Choroid plexus epithelial cell (primary cell): ENCODE results near the gene PCDHGB3.
"Not testable (repeated sequence)": the region's sequence is repeated elsewhere in the genome, so short reads cannot be mapped to it uniquely, and the experiment has no call there.

ENCODE experiments used
- DNase-seq: peaks from one replicate; pipeline ENCODE4 v3.0.0-alpha.2; 2010; ENCODE audit warnings: low read depth
- H3K4me3 ChIP-seq: 2 replicates; pipeline ENCODE4 v1.5.1; 2011; ENCODE audit warnings: low read depth, mild to moderate bottlenecking, control low read depth, low read length, moderate library complexity
- TF ChIP-seq, protein P1 (sequence below): conservative IDR thresholded peaks from 2 replicates; pipeline ENCODE4 v1.5.1; 2011; ENCODE audit warnings: low read depth, mild to moderate bottlenecking, control low read depth, inconsistent platforms, low read length, moderate library complexity

Gene PCDHGB3

DNA sequence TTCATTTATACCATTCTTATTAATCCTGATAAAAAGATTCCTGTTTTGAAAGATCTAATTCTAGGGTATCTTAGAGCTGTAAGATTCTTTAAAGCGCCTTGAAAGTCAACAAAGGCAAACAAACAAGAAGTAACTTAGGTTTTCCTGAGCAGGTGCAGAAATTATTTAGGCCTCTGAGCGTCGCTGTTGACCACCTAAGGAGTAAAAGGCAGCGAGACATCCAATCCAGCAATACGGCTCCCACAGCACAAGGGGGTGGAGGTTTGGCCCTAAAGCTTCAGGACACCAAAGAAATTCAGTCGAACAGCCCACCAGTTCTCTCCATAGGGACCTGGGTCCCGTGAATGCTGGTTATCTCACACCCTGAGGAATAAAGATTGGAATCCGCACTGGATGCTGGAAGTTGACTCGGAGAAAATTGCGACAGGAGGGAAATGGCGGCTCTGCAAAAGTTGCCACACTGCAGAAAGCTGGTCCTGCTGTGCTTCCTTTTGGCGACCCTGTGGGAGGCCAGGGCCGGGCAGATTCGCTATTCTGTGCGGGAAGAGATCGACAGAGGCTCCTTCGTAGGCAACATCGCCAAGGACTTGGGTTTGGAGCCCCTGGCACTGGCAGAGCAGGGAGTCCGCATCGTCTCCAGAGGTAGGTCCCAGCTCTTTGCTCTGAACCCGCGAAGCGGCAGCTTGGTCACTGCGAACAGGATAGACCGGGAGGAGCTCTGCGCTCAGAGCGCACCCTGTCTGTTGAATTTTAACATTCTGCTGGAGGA, 31.3 kb upstream of the PCDHGB3 start, which contains the start of gene PCDHGA2:
PCDHGA2 (plus strand) TSS at position 223 of the 769 bp plus-strand sequence.
- TF ChIP-seq, protein P1, sequence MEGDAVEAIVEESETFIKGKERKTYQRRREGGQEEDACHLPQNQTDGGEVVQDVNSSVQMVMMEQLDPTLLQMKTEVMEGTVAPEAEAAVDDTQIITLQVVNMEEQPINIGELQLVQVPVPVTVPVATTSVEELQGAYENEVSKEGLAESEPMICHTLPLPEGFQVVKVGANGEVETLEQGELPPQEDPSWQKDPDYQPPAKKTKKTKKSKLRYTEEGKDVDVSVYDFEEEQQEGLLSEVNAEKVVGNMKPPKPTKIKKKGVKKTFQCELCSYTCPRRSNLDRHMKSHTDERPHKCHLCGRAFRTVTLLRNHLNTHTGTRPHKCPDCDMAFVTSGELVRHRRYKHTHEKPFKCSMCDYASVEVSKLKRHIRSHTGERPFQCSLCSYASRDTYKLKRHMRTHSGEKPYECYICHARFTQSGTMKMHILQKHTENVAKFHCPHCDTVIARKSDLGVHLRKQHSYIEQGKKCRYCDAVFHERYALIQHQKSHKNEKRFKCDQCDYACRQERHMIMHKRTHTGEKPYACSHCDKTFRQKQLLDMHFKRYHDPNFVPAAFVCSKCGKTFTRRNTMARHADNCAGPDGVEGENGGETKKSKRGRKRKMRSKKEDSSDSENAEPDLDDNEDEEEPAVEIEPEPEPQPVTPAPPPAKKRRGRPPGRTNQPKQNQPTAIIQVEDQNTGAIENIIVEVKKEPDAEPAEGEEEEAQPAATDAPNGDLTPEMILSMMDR, result peak; percentile 63
- peak; percentile 59 for DNase-seq
- H3K4me3 ChIP-seq, result peak within 1 kb of the TSS; percentile 46

DNA sequence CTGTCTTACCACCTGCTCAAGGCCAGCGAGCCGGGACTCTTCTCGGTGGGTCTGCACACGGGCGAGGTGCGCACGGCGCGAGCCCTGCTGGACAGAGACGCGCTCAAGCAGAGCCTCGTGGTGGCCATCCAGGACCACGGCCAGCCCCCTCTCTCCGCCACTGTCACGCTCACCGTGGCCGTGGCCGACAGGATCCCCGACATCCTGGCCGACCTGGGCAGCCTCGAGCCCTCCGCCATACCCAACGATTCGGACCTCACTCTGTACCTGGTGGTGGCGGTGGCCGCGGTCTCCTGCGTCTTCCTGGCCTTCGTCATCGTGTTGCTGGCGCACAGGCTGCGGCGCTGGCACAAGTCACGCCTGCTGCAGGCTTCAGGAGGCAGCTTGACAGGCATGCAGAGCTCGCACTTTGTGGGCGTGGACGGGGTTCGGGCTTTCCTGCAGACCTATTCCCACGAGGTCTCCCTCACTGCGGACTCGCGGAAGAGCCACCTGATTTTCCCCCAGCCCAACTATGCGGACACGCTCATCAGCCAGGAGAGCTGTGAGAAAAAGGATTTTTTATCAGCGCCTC, 29.2 kb upstream of the PCDHGB3 start:
- DNase-seq, H3K4me3 ChIP-seq: not testable (repeated sequence)

DNA sequence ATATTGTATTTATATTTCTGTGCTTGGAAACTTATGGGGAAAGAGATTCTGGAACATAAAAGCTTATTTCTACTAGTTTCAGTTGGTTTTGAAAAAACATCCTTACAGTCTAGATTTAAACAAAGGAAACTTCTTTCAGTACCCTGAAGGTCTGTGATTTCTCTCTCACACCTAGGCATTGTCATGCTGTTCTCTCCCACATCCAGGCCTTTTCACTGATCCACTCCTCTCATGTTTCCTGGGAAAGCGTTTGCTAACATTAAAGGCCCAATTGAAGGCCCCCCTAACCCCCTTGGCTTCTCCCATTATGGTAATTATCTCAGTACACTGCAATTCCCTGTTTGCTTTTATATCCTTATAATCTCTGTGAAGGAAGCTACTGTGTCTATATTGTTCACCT, 27.3 kb upstream of the PCDHGB3 start:
- DNase-seq, result no peak
- H3K4me3 ChIP-seq, result no peak overlapping the region
- TF ChIP-seq, protein P1, result no peak

DNA sequence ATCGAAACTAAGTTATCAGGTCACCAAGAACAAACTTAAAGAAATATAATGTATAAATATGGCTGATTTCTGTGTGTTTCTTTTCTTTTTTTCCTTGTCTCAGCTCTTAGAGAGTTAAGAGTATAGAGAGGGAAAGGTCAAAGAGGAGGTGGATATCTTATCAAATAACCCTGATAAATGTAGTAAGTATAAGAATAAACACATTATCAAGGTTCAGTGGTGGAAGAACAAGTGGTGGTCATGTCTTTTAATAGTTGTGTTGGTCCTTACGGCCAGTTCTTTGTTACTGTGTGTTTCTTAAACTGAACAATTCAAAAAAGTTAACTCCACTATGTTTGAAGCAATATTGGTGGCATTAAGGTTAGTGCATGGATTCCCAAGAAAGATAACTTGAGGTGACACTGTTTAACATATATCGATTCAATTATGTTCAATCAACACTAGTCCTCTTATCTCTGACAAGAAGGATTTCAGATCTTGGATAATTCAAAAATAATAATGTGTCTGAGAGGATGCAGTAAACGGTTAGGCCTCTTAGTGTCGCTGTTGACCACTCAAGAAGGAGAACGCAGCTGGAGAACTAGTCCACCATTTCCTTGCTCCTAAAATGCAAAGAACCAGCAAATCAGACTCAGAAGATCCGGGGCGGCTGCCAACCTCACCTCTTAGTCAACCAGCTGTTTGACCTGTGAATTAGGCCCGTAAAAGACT, 26.6 kb upstream of the PCDHGB3 start, which contains the start of gene PCDHGA3:
PCDHGA3 (plus strand) TSS at position 588 of the 711 bp plus-strand sequence. CDS start 205 bp downstream, outside the sequence.
- TF ChIP-seq, protein P1, result peak; percentile 55
- peak within 1 kb of the TSS; percentile 45 for H3K4me3 ChIP-seq
- DNase-seq, result peak; percentile 61

DNA sequence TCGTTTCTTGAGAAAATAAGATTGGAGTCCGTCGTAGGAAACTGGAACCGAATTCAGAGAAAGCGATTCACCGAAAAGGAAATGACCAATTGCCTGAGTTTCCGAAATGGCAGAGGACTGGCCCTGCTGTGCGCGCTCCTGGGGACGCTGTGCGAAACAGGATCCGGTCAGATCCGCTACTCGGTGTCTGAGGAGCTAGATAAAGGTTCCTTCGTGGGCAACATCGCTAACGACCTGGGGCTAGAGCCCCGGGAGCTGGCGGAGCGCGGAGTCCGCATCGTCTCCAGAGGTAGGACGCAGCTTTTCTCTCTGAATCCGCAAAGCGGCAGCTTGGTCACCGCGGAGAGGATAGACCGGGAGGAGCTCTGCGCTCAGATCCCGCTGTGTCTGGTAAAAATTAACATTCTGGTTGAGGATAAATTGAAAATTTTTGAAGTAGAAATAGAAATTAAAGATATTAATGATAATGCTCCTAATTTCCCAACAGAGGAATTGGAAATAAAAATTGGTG, 26.0 kb upstream of the PCDHGB3 start:
- H3K4me3 ChIP-seq, result peak overlapping the region; percentile 45
- TF ChIP-seq, protein P1, result no peak
- no peak for DNase-seq

DNA sequence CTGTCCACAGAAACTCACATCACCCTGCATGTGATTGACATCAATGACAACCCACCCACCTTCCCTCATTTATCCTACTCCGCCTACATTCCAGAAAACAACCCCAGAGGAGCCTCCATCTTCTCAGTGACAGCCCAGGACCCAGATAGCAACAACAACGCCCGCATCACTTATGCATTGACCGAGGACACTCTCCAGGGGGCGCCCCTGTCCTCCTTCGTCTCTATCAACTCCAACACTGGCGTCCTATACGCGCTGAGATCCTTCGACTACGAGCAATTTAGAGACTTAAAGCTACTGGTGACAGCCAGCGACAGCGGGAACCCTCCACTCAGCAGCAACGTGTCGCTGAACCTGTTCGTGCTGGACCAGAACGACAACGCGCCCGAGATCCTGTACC, 24.7 kb upstream of the PCDHGB3 start:
- no peak for DNase-seq
- H3K4me3 ChIP-seq, result no peak overlapping the region
- TF ChIP-seq, protein P1, result no peak

DNA sequence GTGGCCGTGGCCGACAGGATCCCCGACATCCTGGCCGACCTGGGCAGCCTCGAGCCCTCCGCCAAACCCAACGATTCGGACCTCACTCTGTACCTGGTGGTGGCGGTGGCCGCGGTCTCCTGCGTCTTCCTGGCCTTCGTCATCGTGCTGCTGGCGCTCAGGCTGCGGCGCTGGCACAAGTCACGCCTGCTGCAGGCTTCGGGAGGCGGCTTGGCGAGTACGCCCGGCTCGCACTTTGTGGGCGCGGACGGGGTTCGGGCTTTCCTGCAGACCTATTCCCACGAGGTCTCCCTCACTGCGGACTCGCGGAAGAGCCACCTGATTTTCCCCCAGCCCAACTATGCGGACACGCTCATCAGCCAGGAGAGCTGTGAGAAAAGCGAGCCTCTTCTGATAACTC, 24.0 kb upstream of the PCDHGB3 start:
- H3K4me3 ChIP-seq, DNase-seq: not testable (repeated sequence)
